NK-92 (cell line): ENCODE results near the gene PROC.
A peak's percentile ranks its signal among the peaks of the same experiment; 100 is the strongest.
"Not testable (repeated sequence)": the region's sequence is repeated elsewhere in the genome, so short reads cannot be mapped to it uniquely, and the experiment has no call there.

Source experiments
- DNase-seq: peaks from one replicate; lab custom pipeline; 2025; ENCODE audit not compliant: unreplicated experiment; lab: John Stamatoyannopoulos, UW

PROC gene

GRCh38 chr2:127394492-127394891 is 23.7 kb upstream of the PROC start:
- DNase-seq = no peak

GRCh38 chr2:127397568-127398238 is 20.5 kb upstream of the PROC start:
- DNase-seq = no peak

- DNase-seq = no peak
These were observed 20.0 kb upstream of the PROC start for GRCh38 chr2:127398239-127398590.

GRCh38 chr2:127400533-127400896 is 17.7 kb upstream of the PROC start:
- DNase-seq = no peak

GRCh38 chr2:127400897-127401756 is 17.1 kb upstream of the PROC start:
- DNase-seq = no peak

- DNase-seq = no peak
These were observed 16.2 kb upstream of the PROC start for GRCh38 chr2:127401757-127402695.

- DNase-seq = no peak
These were observed 14.8 kb upstream of the PROC start for GRCh38 chr2:127403460-127403859.

- no peak for DNase-seq
These were observed 13.6 kb upstream of the PROC start for GRCh38 chr2:127404466-127405254.

GRCh38 chr2:127405255-127405610 is 13.0 kb upstream of the PROC start:
- no peak for DNase-seq

- DNase-seq = no peak
These were observed 11.8 kb upstream of the PROC start for GRCh38 chr2:127406454-127406853.

GRCh38 chr2:127407091-127407490 is 11.1 kb upstream of the PROC start:
- no peak for DNase-seq

GRCh38 chr2:127407661-127408003 is 10.6 kb upstream of the PROC start:
- no peak for DNase-seq

- DNase-seq = peak; percentile 14
These were observed 10.0 kb upstream of the PROC start for GRCh38 chr2:127408004-127408806.

- no peak for DNase-seq
These were observed 9.5 kb upstream of the PROC start for GRCh38 chr2:127408807-127409099.

GRCh38 chr2:127409716-127410115 is 8.5 kb upstream of the PROC start:
- not testable (repeated sequence) for DNase-seq

- no peak for DNase-seq
These were observed 7.2 kb upstream of the PROC start for GRCh38 chr2:127410871-127411652.

GRCh38 chr2:127411653-127412369 is 6.4 kb upstream of the PROC start:
- no peak for DNase-seq

- no peak for DNase-seq
These were observed 5.0 kb upstream of the PROC start for GRCh38 chr2:127413200-127413599.
